Endothelial cell of umbilical vein (primary cell): Measurements from ENCODE around the gene GRIA3.

ENCODE experiments used
- CTCF ChIP-seq, 2 donors: IDR thresholded peaks; 1 replicate in 1 of 2; 2 replicates in 1 of 2; pipeline ENCODE4 v1.5.1; 2011; ENCODE audit warnings: low read length in 2 of 2, mild to moderate bottlenecking in 2 of 2, moderate library complexity in 2 of 2, control low read depth in 1 of 2, inconsistent platforms in 1 of 2, low read depth in 1 of 2; ENCODE audit not compliant: insufficient read depth in 1 of 2; ENCODE audit errors: extremely low read depth in 1 of 2
- EZH2 ChIP-seq: IDR thresholded peaks from 2 replicates; pipeline ENCODE4 v1.6.1; 2012; ENCODE audit warnings: borderline replicate concordance, low read depth, mild to moderate bottlenecking, moderate library complexity, low read length, inconsistent platforms; ENCODE audit not compliant: severe bottlenecking
- JUN ChIP-seq: IDR thresholded peaks from 2 replicates; pipeline ENCODE4 v1.6.1; 2011; ENCODE audit warnings: borderline replicate concordance, low read depth; ENCODE audit not compliant: insufficient read length, insufficient read depth
- MAX ChIP-seq: IDR thresholded peaks from 2 replicates; pipeline ENCODE4 v1.6.1; 2011; ENCODE audit not compliant: insufficient read depth, insufficient read length
- MYC ChIP-seq: IDR thresholded peaks from one replicate; pipeline ENCODE4 v1.6.1; 2011; ENCODE audit warnings: mild to moderate bottlenecking, low read depth, low read length
- POLR2A ChIP-seq: IDR thresholded peaks from 2 replicates; pipeline ENCODE4 v1.6.1; 2012; ENCODE audit warnings: low read depth, mild to moderate bottlenecking, control low read depth, low read length
- POLR2AphosphoS5 ChIP-seq: IDR thresholded peaks from 2 replicates; pipeline ENCODE4 v1.6.1; 2012; ENCODE audit warnings: low read depth, mild to moderate bottlenecking, control low read depth, low read length, moderate library complexity; ENCODE audit not compliant: insufficient read depth

- no peak for TF ChIP-seq POLR2A
- TF ChIP-seq CTCF (IDR thresholded peaks at IDR 0.05; ENCODE audit: extremely low read depth in 1 of 2, insufficient read depth in 1 of 2, low read depth in 1 of 2, low read length in 2 of 2), result no peak
- no peak for TF ChIP-seq MYC
- no peak for TF ChIP-seq JUN
- TF ChIP-seq EZH2, result no peak
- no peak for TF ChIP-seq MAX
- TF ChIP-seq POLR2AphosphoS5, result no peak
These were observed 76.9 kb downstream of the GRIA3 start for GRCh38 chrX:123260920-123261418.
